GM18858 (cell line): ENCODE data around the gene OLFML1.

ENCODE experiments used
- ATAC-seq: cut with Tn5 transposase; IDR thresholded peaks from one replicate; pipeline ENCODE4 v1.9.1; 2021; ENCODE audit not compliant: unreplicated experiment

Gene OLFML1

GRCh38 chr11:7555052-7555699 is 69.9 kb downstream of the OLFML1 start:
- no peak for ATAC-seq

GRCh38 chr11:7558046-7558445 is 72.7 kb downstream of the OLFML1 start:
- no peak for ATAC-seq

GRCh38 chr11:7559398-7560283 is 74.3 kb downstream of the OLFML1 start:
- no peak for ATAC-seq
